Hypothalamus (tissue), 51 donors: ENCODE data around the gene MAN2A1.
"Not testable (repeated sequence)": the region's sequence is repeated elsewhere in the genome, so short reads cannot be mapped to it uniquely, and the experiment has no call there.

ENCODE experiments used
- DNase-seq, 51 donors: peaks; one replicate each; lab custom pipeline; 2025; lab: John Stamatoyannopoulos, UW

Gene MAN2A1

DNA sequence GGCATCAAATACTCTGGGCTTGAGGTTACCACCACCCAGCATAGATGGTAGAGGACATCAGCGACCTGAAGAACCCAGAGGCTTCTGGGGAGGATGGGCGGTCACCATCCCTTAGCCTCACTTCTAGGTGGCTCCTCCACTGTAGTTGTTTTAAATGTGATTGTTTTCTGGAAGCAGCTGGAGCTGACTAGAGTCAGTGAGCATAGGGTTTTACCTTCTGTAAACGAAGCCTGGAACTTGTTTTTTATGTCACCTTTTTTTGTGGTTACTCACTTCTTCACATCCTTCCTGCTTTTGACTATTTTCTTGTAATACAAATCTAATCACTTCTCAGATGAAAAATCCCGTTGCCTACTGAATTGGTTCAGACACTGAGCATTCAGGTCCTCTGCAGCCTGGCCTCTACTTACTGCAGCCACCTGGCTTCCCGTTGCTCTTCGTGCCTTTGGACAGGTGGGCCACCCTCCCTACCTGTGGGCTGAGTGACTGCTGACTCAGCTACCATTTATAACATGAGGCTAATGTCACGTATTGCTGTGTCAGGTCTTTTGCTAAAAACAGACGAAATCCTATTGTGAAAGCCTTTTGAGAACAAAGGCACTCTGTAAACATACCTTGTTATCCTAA, 167.8 kb downstream of the MAN2A1 start:
- no peak for DNase-seq

DNA sequence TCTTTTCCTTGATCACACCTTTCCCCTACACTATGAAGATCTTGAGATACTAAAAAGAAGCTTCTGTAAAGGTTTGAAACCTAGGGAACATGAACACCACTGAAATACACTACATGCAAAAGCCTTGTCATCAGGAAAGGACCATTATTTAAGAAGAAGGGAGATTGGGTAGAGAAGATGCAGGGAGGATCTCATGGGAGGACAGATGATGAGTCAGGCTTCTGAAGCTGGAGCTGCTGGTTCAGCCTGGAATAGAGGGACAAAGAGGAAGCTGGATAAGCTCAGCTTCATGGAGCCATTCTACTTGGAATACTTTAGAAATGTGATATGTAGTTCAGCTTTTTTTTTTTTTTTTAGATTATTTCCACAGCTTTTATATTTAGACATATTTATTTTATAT, 169.8 kb downstream of the MAN2A1 start:
- DNase-seq: no peak

- no peak for DNase-seq
Measured at GRCh38 chr5:109862301-109862700, 172.6 kb downstream of the MAN2A1 start.

- no peak for DNase-seq
Measured at GRCh38 chr5:109863752-109864151, 174.0 kb downstream of the MAN2A1 start.

DNA sequence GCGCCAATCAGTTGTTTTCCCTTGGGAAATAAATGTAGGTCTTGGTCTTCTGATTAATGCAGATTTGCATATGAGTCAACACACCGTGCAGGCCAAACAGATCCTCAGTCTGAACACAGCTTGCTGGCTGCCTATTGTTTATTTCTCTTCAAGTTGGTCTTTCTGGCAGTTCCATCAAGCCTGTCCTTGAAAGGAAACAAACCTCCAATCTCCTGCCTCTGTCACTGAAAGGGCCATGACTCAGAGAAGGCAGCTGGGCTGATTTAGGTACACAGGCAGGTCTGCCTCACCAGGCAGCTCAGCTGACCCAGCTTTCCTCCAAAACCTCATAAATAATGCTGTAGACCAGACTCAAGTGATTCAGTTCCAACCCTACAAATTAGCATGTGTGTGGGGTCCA, 175.9 kb downstream of the MAN2A1 start:
- peak in 7 of 51 donors; percentile 7 to 71 (median 27) for DNase-seq

DNA sequence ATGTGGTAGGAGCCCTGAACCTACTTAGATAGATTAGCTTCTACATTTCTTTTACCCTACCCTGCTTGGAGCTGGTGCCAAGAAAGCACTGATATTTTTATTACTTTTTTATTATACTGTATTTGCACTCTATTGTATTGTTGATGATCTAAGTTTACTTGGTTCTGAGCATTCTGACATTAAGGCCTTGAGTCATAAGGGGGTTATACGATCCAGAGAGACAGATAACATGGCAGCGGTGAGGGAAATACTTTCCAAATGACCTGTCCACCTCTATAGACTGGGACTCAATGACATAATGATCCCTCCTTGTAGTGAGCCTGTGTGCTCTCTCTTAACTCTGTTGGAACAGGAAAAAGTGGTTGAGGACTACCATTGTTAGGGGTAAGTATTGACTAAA, 176.3 kb downstream of the MAN2A1 start:
- DNase-seq: no peak

DNA sequence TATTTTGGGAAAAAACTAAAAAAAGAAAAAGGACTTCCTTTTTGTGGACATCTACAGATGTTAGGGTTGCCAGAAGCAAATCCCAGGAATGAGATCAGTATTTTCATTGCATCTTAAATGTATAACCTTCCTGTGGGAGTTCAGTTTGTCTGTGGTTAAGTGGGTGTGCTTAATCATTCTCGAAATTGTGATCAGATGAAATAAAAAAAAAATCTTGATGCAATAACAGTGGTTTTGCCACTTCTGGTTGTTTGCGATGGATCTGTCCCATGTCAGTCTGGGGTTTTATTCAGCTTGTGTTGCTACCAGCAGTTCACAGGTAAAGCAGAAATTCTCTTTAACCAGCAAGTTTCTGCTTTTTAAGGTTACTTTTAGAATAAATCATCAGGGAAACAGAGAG, 179.0 kb downstream of the MAN2A1 start:
- DNase-seq: no peak

GRCh38 chr5:109873687-109874086, 184.0 kb downstream of the MAN2A1 start:
- no peak for DNase-seq

DNA sequence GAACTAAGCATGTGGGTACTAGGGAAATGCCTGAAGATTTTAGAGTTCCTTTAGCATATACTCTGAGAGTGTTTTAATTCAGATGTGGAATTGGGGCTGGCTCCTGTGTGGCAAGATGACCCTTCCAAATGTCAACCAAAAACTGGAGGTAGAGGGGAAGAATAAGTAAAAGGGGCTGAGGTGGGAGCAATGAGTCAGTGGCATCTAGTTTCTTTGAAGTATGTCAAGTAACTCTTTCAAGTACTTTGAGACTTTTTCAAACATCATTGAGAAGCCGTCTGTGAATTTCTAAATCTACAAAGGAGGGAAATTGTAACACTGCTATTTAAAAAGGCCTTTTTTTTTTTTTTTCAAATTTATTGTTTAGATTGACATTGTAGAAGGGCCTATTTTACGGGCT, 184.4 kb downstream of the MAN2A1 start:
- DNase-seq: no peak

GRCh38 chr5:109876030-109876725, 186.5 kb downstream of the MAN2A1 start:
- no peak for DNase-seq

DNA sequence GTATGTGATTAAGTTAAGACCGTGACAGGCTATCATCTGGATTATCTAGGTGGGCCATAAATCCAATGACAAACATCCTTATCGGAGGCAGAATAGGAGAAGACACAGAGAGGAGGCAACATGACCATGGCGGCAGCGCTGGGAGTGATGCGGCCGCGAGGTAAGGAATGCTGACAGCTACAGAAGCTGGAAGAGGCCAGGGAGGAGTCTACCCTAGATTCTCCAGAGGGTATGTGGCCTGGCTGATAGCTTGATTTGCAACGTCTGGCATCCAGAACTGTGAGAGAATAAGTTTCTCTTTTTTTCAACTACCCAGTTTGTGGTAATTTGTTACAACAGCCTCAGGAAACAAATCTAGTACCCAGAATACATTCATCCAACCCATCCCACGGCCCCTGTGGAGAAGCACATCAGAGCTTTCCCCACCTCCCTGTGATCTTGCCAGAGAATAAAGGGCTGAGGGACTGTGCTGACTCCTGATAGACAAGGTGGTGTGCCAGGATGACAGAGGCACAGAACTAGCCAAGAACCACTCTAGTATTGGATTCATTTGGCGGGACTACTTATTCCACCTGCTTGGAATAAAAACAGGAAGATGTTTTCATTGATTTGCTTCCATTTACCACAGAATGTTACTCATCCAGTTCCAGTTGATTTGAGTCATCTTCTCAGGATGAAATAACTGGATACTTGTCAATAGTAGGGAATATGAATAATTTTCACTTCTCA, 187.4 kb downstream of the MAN2A1 start:
- peak in 1 of 51 donors; percentile 40 for DNase-seq

DNA sequence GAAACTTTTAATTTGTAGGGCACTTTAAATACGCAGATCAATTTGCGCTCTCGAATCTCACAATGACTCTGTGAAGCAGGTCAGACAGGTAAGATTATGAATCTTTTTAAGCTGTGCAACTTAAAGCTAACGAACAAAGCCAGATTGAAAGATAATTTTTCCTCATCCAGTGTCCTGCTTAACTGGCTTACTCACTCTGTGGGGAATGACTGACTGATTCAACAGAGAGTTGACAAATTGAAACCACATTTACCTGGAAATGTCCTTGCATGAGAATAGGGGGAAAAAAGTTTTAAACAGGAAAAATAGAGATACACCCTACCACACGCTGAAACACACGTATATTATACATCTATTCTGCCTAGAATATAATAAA, 187.9 kb downstream of the MAN2A1 start:
- DNase-seq: no peak

- DNase-seq: no peak
Measured at GRCh38 chr5:109878887-109879286, 189.2 kb downstream of the MAN2A1 start.

DNA sequence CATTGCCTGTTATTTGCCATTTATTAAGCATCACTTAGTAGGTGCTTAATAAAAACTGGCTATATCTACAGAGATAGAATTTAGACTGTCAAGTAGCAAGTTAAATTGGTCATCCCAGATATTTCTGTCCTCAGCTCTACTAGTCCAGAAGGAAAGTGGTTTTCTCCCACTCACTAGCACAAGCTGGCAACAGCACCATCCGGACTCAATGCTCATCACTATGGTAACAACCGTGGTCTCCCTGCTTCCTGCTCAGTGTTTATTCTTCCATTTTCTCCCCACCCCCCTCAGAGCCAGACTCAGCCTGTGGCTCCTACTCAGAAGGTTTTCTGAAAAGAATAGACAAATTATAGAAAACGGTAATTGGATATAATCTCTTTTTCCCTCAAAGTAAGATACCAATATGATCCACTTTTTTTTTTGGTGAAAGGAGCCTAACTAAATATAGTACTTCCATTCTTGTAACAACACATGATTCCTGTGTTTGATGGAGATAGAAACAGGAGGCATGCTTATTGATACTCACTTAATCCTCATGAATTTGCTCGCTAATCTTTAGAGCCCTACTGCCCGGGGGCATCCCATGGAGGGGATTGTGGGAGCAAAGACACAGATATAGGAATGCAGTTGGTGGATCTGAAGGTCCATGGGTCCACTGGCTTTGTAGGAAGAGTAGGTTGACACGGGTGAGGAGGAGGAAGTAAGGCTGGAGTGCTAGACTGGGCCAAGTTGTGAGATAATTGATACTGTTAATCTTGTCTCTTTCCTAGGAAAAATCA, 191.4 kb downstream of the MAN2A1 start:
- DNase-seq: peak in 4 of 51 donors; percentile 6 to 17 (median 12)

DNA sequence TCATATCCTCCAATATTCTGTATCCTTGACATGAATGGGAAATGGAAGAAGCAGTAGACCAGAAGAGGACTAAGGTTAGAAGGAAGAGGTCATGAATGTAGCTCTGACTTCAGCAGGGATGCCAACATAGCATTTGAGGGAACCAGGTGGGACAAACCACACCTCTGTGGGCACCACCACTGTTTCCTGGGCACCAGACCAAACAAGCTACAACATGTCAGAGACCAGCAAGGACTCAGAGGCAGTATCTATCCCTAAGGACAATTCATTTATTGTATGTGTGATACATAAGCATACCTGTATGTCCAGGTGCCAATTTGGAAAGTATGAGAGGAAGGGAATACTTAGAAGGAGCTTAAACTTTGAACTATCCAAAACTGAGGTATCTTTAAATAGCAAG, 192.8 kb downstream of the MAN2A1 start:
- no peak for DNase-seq

DNA sequence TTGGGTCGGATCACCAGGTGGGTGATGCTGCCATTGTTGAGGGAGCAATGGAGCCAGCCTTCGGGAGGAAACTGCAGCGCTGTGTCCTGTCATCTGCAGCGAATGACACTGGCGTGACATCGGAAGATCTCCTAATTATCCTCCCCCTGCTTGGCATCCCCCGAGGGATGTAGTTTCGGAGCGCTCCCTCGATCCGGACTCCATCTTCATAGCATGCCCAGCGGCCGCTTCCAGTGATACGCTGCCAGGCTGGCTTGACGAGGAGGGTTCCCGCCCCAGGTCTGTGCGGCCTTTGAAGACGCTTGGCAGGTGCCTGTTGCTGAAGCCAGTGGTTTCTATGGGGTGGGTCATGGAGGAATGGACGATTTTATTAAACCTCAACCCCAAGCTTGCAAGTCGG, 194.9 kb downstream of the MAN2A1 start:
- DNase-seq: no peak

DNA sequence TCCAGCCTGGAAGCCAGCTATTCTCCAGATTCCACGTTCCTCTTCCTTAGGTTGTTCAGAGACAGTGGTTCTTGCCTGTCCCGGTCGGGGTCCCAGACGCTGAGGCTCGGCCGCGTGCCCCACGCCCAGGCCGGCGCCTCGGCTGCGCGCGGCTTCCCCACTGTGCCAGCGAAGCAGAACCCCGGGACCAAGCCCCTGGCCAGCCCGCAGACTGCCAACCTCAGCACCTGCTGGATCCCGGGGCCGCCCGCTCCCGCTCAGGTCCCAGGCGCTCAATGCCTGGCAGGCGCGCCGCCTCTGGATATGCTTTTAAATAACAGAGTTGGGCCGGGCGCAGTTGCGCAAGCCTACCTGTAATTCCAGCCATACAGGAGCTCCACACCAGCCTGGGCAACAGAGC, 195.5 kb downstream of the MAN2A1 start:
- DNase-seq: no peak

- DNase-seq: no peak
Measured at GRCh38 chr5:109888989-109889388, 199.3 kb downstream of the MAN2A1 start.

GRCh38 chr5:109893271-109893670, 203.5 kb downstream of the MAN2A1 start:
- not testable (repeated sequence) for DNase-seq

DNA sequence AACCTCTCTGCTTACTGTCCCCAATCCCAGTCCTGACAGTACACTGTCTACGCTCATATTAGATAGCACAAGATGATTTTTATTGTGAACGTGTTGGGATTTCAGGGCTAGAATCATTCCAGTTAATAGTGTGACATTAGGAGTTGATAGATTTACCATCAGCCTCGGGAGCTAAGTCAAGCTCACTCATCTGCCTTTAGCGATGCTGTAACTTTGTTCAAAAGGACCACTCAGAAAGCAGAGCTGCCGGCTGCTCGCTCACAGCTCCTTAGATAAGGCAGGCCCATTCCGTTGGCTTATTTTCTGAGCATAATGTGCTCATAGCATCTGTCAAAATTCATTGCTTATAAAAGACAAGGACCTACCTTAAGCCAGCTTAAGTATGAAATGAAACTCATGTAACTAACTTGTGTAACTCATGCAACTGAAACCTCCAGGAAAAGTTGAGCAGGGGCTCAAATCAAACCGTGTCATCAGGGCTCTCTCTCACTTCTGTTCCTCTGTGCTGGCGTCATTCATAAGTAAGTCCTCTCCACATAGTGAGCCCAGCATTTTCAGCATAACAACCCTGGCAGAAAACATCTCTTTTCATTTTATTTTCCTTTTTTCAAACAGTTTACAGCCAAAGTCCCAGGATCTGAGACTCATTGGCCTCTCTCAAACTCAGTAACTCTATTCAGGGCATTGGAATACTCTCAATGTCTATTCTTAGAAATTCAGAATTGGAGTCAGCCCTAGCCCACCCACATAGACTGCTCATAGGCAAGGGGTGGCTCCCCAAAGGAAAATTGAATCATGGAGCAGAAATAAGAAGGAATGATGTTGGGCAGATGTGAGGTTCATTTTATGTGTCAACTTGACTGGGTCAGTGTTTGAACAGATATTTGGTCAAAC, 208.8 kb downstream of the MAN2A1 start:
- peak in 3 of 51 donors; percentile 16 to 25 (median 22) for DNase-seq
